Measurements from ENCODE around the gene C10orf95.

C10orf95 gene

DNA sequence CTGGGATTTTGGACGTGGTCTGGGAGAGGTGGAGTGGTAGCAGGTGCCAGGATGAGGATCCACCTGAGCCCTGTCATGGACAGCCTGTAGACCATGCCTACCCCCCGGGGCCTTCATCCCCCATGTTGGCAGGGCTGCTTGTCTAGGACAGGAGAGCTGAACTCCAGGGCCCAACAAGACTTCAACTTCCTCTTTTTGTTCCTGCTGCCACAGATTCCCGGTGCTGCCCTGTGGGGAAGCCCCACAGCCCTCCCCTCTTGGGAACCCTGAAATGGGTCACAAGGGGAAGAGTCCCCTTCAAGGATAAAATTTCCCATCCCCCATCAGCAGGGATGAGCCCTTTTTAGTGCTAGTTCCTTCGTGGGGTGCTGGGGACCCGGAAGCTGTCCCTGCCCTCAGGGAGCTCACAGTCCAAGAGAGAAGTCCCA, 17.7 kb downstream of the C10orf95 start:
- DNase-seq = no peak

DNA sequence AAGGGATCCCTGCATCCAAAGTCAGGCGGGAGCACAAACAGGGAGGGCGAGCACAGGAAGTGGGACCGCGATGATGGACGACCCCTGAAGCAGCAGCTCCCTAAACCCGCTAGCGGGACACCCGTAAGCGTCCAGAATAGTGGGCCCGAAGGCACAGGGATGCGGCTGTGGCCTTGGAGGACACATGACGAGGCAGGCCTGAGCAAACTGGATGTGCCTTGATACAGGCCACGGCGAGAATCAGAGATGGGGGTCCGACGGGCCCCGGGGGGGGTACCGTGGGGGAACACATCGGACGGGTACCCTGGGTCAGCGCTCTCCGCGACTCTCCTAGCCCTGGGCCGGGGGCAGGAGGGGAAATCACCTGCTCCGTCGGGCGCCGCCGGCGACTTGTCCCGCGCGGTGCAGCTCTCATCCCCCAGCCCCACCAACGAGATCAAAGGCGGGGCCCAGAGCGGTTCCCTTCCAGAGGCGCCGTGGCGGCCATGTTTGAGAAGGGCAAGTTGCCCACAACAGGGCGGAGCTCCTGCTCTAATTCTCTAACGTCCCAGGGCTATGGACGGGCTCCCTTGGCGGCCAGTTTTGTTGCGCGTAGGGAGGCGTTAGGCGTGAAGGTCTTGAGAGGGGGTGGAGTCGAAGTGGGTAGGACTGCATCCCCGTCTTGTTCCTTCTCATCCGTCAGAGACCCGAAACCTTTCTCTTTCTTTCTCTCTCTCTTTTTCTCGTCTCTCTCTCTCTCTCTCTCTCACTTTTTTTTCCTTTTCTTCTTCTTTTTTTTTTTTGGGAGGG, 19.0 kb downstream of the C10orf95 start, which contains the start of gene CUEDC2:
Gene CUEDC2, minus strand, starts transcription at position 413 of the 789 bp plus-strand sequence. CDS start 7,386 bp downstream, outside the sequence.
- DNase-seq = peak; percentile 90 to 95

DNA sequence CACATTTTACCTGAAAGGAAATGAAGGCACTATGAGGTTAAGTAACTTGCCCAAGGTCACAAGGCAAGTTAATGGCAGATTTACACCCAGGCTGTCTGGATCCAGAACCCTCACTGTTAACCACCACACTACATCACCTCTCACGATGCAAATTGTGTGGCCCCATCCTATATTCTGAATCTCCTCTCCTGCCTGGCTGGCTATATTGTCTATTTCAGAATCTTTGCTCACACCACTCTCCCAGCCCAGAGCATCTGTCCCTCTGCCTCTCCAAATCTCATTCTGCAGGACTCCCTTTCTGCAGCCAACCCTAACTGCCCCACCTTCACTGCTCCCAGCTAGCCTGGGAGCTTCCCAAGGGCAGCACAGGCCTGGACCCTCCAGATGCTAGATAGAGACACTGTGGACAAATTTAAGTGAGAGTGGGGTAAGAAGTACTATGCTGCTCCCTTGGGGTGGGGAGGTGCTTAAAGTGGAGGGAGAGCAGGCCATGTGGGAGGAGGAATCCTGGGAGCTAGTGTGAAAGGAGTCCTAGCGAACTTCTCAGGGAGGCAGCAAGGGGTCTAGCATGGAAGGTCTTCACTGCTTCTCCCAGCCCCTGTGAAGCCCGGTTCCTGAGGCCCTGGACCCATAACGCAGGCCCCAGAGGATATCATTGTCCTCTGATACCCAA, 19.8 kb downstream of the C10orf95 start:
- DNase-seq = no peak

DNA sequence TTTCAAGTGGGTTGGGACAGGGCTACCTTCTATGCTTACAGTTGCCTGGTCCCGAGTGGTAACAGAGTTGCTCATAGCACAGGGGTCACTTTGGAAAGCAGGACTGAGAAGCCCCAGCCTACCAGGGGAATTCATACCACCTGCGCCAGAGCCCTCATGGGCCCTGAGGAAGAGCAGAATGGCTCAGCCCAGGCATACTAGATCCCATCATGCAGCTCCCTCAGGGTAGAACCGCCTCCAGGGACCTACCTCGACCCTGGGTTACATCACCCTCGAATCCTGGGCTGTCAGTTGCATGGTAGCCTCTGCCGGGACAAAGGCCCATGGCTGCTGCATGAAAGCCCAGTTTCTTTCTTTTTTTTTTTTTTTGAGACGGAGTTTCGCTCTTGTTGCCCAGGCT, 21.9 kb downstream of the C10orf95 start:
- DNase-seq = no peak

DNA sequence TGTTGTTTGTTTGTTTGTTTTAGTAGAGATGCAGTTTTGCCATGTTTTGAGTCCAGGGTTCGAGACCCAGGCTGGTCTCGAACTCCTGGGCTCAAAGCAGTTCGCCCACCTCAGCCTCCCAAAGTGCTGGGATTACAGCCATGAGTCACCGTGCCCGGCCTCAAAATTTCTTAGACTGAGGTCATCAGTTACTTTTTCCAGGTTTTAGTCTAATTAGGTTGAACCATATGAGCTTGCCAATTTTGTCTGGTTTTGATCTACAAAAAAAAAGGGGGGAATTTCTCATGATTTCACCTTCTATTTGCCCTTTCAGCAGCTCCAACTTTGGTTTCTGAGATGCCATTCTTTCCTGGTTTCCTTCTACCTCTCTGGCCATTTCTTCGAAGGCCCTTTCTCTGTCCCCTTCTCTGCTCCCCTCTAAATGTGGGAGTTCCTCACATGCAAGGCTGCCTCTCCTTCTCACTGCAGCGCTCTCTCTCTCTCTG, 24.5 kb downstream of the C10orf95 start:
- no peak for DNase-seq

DNA sequence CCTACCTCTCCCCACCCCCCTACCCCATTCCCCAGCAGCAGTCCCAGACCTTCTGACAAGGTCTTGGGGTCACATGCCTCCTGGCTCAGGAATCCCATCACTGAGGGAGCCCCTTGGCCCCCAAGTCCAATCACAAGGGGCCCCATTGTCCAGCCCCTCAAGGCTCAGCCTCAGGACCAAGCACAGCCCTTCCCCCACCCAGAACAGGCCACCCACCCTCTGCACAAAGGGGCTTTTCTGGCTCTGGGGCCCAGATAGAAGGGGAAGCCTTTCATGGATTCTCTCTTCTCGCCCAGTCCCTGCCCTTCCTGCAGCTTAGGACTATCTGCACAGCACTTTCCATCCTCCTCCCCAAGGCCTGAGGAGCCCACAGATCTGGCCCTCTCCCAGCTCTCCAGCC, 25.9 kb downstream of the C10orf95 start:
- no peak for DNase-seq

DNA sequence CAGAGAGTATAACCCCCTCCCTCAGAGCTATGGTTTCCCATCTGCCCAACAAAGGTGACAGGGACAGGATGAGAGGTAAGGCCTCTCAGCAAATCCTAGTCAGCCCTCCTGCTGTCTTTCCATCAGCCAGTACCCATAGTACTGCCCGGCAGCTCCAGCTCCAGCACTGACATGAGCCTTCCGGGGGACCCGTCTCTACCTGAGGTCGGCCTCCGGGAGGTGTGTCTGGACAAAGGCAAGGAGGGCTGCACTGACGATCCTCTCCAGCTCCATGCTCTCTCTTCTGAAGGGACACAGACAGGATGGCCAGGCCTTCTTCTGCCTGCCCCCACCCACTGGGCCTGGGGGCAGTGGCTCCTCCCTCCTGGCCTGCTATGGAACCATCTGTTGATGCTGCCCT, 26.4 kb downstream of the C10orf95 start:
- DNase-seq = no peak

DNA sequence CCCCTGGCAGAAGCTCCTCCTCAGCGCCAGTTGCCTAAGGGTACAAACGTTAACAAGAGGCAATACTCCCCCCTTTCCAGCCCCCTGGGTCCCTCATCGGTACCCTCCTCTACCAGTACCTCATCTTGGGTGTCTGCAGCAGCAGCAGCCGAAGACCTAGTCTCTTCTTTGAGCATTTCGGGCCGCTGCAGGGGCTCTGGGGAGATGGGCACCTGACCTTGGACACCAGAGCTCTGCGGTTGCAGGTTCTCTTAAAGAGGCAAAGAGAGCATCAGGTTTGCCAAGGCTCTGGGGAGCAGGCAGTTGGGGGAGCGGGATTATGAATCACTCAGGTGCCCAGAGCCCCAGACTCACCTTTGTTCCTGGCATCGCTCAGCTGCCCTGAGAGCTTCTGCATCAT, 27.2 kb downstream of the C10orf95 start:
- DNase-seq = no peak

DNA sequence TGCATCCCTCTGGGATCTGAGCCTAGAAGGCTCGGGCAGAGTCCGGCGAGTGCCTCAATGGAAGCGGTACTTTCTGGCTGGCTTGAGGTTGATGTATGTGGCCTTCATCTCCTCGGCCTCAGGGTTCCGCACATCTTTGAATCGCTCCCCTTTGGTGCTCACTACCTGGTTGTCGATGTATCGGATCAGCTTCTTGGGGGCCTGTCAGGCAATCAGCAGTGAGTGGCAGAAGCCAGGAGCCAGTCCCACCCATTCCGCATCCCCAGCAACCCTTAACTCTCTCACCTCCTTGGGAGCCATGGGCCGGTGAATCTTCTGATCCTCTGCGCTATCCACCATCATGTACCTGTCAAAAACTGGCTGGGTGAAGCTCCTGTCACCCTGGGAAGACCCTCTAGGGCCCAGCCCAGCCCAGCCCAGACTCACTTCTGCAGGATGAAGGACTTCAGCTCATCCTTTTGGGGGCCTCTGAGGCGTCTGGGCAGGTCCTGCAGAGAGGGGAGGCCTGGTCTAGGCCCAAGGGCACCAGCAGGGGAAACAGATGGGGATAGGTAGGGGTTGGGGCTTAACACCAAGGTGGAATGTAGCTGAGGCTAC, 27.9 kb downstream of the C10orf95 start:
- DNase-seq = no peak

DNA sequence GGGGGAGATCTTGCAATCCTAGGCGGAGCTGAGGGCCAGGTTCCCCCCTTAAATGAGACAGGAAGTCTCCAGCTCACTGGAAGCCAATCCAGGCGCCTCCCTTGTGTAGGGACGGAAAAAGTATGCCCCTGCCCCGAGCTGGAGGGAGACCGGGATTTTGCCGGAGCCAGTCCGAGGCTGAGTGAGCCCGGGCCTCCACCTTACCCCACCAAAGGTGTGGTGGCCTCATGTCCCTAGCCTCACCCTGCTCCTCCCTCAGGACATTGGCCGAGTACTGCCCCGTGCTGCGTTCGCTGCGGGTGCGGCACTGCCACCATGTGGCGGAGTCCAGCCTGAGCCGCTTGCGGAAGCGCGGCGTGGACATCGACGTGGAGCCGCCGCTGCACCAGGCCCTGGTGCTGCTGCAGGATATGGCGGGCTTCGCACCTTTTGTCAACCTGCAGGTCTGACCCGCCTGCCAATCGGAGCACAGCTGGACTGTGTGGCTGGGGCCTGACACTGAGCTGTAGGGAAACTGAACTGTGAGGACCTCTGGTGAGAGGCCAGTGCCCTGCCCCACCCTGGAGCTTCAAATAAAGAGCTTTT, 28.7 kb downstream of the C10orf95 start:
- DNase-seq = peak; percentile 41 to 59

DNA sequence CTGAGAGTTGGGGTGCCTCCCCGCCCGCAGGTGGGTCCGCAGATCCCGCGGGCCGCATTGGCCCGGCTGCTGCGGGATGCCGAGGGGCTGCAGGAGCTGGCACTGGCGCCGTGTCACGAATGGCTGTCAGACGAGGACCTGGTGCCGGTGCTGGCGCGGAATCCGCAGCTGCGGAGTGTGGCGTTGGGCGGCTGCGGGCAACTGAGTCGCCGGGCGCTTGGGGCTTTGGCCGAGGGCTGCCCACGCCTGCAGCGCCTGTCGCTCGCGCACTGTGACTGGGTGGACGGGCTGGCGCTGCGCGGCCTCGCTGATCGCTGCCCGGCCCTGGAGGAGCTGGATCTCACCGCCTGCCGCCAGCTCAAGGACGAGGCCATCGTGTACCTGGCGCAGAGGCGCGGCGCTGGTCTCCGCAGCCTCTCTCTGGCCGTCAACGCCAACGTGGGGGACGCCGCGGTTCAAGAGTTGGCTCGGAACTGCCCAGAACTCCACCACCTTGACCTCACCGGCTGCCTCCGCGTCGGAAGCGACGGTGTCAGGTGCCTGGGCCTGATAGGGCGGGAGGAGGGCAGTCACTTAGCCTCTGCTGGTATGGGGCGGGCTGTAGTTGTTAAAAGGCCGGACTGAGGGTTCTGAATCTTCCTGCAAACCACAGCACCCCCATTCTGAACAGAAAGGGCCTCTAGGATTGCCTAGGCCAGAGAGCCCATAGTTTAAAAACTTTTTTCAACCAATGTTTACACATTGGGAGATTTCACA, 29.4 kb downstream of the C10orf95 start:
- no peak for DNase-seq

DNA sequence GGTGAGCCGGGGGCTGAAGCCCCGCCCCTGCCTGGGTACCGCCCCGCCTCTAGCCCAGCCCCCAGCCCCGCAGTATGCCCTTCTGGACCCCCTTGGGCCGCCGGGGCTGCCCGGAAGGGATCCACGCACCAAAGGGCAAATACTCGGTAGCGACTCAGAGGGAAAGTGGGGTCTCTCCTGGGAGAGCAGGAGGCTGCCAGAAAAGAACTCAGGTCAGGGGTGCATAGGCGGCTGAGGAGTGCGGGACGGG, 29.9 kb downstream of the C10orf95 start:
- DNase-seq = no peak

DNA sequence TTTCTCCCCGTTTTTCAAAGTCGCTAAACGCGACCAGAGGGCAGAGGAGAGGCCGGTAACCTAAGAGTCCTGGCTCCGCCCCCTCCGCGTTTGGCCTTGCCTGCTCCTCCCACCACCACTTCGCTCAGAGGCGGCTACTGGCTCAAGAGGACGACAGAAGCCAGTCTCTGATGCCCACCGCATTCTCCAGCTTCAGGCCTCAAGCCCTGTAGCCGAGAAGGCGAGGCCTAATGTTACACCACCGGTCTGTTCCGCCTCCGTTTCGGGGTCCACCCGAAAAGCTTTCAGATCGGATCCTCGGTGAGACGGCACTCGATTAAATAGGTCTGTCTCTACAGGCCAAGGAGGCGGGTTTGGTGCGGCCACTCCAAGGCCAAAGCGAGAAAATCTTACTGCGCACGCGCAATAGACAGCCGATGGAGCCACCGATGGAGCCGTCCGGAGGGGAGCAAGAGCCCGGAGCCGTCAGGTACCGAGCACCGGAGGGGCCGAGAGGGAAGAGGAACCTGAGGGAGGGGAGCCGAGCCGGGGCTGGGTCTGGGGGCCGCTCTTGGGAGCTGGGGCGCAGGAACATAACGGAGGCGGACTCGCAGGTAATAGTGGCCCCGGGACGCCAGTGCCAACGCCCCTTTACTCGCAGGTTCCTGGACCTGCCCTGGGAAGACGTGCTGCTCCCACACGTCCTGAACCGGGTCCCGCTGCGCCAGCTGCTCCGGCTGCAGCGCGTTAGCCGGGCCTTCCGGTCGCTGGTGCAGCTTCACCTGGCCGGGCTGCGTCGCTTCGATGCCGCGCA, 30.4 kb downstream of the C10orf95 start, which contains the start of gene FBXL15:
Gene FBXL15, plus strand, starts transcription at position 123 of the 793 bp plus-strand sequence. Its CDS starts 294 bp downstream, at position 417.
- DNase-seq = peak; percentile 88 to 94

DNA sequence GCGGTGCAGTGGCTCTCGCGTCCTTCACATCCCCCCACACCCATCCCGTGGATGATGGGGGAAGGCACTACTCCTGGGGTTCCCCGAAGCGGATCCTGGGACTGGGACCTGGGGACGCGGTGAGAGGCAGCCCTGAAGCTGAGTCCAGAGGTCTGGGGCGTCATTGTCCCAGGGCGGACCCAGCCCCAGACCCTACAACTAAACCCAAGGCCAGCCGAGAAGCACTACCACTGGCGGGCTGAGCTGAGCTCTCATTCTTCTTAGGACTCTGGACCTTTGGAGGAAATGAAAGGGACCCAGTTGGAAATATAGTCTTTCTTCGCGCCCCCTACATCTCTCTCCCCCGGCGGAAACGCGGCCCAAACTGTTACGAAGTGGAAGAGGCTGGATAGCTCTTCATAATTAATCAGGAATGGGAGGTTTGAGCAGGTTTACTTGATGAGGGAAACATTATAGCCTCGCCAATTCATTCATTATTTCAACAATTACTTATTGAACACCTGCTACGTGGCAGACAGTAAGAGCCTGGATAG, 31.1 kb downstream of the C10orf95 start:
- no peak for DNase-seq

DNA sequence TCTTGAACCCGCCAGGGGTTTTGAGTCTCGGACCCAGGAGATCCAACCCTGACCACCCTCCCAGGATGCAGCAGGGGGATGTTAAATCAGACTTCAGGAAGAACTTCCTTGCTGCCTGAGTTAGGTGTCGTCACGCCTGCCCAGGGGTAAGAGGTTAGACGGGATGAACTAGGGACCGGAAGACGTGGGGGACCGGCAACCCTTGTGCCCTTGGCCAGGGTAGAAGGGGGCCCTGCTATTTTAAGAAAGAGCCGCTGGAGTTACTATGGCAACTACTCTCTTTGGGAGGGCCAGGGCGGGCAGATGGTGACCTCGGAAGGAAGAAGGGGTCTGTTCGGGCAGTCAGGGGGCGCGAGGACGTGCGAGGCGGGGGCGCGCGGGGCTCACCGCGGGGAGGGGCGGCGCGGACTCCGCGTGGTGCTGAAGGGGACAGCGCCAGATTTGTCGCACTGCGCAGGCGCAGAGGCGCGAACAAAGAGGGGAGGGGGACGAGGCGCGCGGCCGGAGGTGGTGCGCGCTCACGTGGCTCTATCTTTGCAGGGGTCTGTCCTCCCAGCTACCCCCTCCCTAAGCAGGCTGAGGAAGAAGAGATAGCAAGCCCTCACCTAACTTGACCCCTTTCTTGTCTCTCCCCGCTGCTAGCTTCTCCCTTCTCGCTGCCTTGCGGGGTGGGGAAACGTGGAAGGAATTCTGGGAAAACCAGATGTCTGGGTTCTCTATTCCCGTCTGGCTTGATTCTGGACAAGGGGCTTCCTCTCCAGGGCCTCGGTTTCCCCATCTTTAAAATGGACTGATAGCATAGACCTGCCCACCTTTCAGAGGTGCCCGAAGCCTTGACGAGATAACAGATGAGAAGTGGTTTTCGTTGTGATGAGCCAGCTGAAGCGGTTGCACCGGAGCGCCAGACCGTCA, 31.8 kb downstream of the C10orf95 start:
- peak; percentile 55 to 69 for DNase-seq

DNA sequence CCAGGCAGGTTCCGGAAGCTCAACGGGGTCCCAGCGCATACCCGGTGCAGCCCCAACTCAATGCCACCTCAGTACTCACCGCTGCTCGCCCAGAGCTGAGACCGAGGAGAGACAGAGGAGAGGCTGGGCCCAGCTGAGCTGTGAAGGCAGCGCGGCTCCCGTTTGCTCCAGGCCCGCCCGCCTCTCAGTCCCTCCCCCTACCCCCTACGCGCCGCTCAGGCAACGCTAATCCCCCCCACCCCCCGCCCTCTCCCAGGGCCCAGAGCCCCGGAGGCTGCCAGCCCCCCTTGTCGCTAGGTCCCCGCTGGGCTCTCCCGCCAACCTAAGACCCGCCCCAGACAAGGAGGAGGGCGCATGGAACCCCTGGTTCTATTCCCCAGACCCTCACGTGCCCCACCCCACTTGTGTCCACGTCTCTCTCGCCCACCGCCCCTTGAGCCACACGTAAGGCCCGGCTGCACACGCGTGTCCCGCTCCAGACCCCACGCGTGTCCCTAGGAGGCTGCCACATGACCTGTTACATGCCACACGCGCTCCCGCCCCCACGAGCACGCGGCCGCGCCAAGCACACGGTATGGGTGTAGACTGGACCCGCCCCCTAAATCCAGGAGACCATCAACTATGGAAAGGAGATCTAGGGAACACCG, 32.6 kb downstream of the C10orf95 start, which contains the start of gene PSD:
Gene PSD, minus strand, starts transcription at position 164 of the 647 bp plus-strand sequence. CDS start 1,747 bp downstream, outside the sequence.
- no peak for DNase-seq

DNA sequence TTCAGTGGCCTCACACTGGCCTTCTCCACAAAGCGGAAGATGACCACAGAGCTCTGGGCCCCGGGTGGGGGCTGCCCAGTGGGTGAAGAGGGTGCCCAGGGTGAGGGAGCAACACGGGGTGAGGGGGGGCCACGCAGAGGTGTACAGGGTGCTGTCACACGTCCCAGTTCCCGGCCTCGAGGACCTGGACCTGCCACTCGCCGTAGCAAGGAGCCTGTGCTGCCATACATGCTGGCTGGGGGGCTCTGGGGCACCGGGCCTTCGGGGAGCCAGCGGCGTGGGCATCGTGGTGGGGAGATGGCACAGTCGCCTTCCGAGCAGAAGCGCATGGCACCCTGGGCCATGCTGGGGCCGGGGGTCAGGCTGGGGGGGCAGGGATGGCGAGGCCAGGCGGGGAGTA, 34.6 kb downstream of the C10orf95 start:
- no peak for DNase-seq

DNA sequence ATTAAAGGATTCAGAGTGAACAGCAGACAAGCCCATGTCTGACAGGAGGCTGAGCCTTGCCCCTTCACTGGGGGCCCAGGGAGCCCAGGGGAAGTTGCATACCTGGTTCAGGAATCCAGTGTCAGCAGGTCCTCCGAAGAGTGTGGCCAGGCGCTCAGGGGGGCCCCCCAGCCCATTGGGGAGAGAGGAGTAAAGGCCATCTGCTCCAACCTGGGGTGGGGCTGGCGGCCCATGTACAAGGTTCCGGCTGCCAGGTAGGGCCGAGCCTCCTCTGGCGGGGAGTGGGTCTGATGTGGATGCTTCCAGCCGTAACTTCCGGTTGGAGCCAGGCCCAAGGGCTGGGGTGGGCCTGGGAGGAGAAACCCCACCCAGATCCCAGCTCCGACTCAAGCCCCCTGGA, 35.1 kb downstream of the C10orf95 start:
- DNase-seq = no peak

DNA sequence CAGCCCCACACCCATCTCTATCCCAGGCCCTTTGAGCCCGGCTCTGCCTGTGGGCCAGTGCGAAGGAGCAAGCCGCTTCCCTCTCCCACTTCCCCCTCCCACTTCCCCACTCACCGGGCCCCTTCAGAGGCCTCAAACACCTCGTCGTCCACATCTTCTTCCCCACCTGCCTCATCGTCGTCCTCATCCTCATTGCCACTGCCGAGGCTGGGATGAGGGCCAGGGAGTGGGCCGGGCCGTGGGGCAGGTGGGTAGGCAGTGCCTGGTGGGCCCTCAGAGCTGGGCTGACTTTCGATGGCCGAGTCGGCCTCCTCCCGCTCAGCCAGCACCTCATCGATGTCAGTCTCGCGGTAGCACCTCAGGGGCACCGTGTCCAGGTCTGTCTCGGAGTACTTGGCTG, 36.6 kb downstream of the C10orf95 start:
- no peak for DNase-seq

All from stimulated activated CD4-positive, alpha-beta T cell treated with anti-CD3 and anti-CD28 coated beads, Interleukin-4, amount 100 ng/mL, for 4 hours (primary cell).